Colonic mucosa (tissue), 4 donors: ENCODE data around the gene PMAIP1. TPM values are rescaled to one million over a fixed set of nuclear protein-coding genes. Genes with fewer than 3 reads are reported as not detected.

Experiments used
- DNase-seq: peaks from one replicate; pipeline ENCODE4 v3.0.0-alpha.2; 2020
- H3K27ac ChIP-seq: fragments of 200-600 bp; one replicate; pipeline ENCODE4 v1.8.0; 2021
- H3K27me3 ChIP-seq: fragments of 200-600 bp; one replicate; pipeline ENCODE4 v1.8.0; 2021
- H3K36me3 ChIP-seq: fragments of 200-600 bp; one replicate; pipeline ENCODE4 v1.8.0; 2021
- H3K4me1 ChIP-seq: fragments of 200-600 bp; one replicate; pipeline ENCODE4 v1.8.0; 2021; ENCODE audit warnings: mild to moderate bottlenecking
- H3K4me3 ChIP-seq: fragments of 200-600 bp; one replicate; pipeline ENCODE4 v1.8.0; 2021
- H3K9ac ChIP-seq, 2 donors: one replicate each; pipeline ENCODE4 v1.7.0; 2013; ENCODE audit warnings: control low read depth in 2 of 2, low read depth in 2 of 2, low read length in 2 of 2
- H3K9me3 ChIP-seq: fragments of 200-600 bp; one replicate; pipeline ENCODE4 v1.8.0; 2021
- CTCF ChIP-seq: fragments of 200-600 bp; IDR thresholded peaks from one replicate; pipeline ENCODE4 v1.8.0; 2022; ENCODE audit warnings: antibody characterized with exemption, mild to moderate bottlenecking
- intact Hi-C: fragments of 100-400 bp; cut with DNase I; formaldehyde crosslinking; loops from one replicate; pipeline ENCODE4 v1.14.1; 2022
- total RNA-seq, 2 donors: library from RNA; stranded (reverse); fragmentation: NEBNext Ultra II Directional in 1 of 2; extraction: Animal tissue kit (Norgen Biotek cat#: 25700) in 1 of 2; gene quantifications; one replicate each; pipeline ENCODE4 v1.2.1, GENCODE V29; 2021
- donor health status: healthy.
- donor health status: DM: no; HTN: no; CAD: no.
- donor health status: DM: no; HTN: no; CAD: no.

PMAIP1 gene
- total RNA-seq, 2 donors from 2014 or later: 4.3 to 4.9 TPM

GRCh38 chr18:59871711-59872362, 28.0 kb upstream of the PMAIP1 start:
- no peak overlapping the region for H3K27ac ChIP-seq
- DNase-seq: no peak
- no peak overlapping the region for H3K9ac ChIP-seq
- H3K9me3 ChIP-seq: no peaks in the 10 kb centered on the region
- H3K27me3 ChIP-seq: no peaks in the 10 kb centered on the region
- H3K4me3 ChIP-seq: no peak overlapping the region
- H3K36me3 ChIP-seq: no peaks in the 10 kb centered on the region
- TF ChIP-seq CTCF: no peak
- intact Hi-C loops: no loop called here
- H3K4me1 ChIP-seq: no peaks in the 10 kb centered on the region

GRCh38 chr18:59873641-59874040, 26.2 kb upstream of the PMAIP1 start:
- no peaks in the 10 kb centered on the region for H3K36me3 ChIP-seq
- DNase-seq: no peak
- no peaks in the 10 kb centered on the region for H3K4me1 ChIP-seq
- intact Hi-C loops: no loop called here
- H3K4me3 ChIP-seq: no peak overlapping the region
- H3K27ac ChIP-seq: no peak overlapping the region
- no peak for TF ChIP-seq CTCF
- H3K9ac ChIP-seq: no peak overlapping the region
- no peaks in the 10 kb centered on the region for H3K9me3 ChIP-seq
- no peaks in the 10 kb centered on the region for H3K27me3 ChIP-seq

GRCh38 chr18:59874166-59874565, 25.6 kb upstream of the PMAIP1 start:
- intact Hi-C loops: no loop called here
- Histone ChIP-seq H3K4me1 (no peaks in the 10 kb centered on the region), H3K4me3 (no peak overlapping the region), H3K36me3 (no peaks in the 10 kb centered on the region), H3K27me3 (no peaks in the 10 kb centered on the region), H3K9me3 (no peaks in the 10 kb centered on the region), H3K9ac (no peak overlapping the region), H3K27ac (no peak overlapping the region)
- no peak for DNase-seq
- no peak for TF ChIP-seq CTCF

- intact Hi-C loops: no loop called here
- no peaks in the 10 kb centered on the region for H3K27me3 ChIP-seq
- no peak overlapping the region for H3K4me3 ChIP-seq
- no peak overlapping the region for H3K27ac ChIP-seq
- H3K9ac ChIP-seq: no peak overlapping the region
- H3K36me3 ChIP-seq: no peaks in the 10 kb centered on the region
- TF ChIP-seq CTCF: no peak
- DNase-seq: no peak
- no peaks in the 10 kb centered on the region for H3K4me1 ChIP-seq
- no peaks in the 10 kb centered on the region for H3K9me3 ChIP-seq
Measured at GRCh38 chr18:59876310-59876626, 23.5 kb upstream of the PMAIP1 start.

- DNase-seq: no peak
- no peaks in the 10 kb centered on the region for H3K9me3 ChIP-seq
- TF ChIP-seq CTCF: no peak
Measured at GRCh38 chr18:59877361-59877760, 22.4 kb upstream of the PMAIP1 start.

GRCh38 chr18:59878644-59879043, 21.2 kb upstream of the PMAIP1 start:
- no peak for TF ChIP-seq CTCF
- no peak overlapping the region for H3K27ac ChIP-seq
- no peak overlapping the region for H3K9ac ChIP-seq
- no peak for DNase-seq
- no peaks in the 10 kb centered on the region for H3K36me3 ChIP-seq
- H3K4me1 ChIP-seq: no peaks in the 10 kb centered on the region
- intact Hi-C loops: no loop called here
- no peaks in the 10 kb centered on the region for H3K27me3 ChIP-seq
- H3K4me3 ChIP-seq: no peak overlapping the region
- no peaks in the 10 kb centered on the region for H3K9me3 ChIP-seq

More at GRCh38 chr18:59877361-59877760, 22.4 kb upstream of the PMAIP1 start:
- Histone ChIP-seq H3K27ac (no peak overlapping the region), H3K36me3 (no peaks in the 10 kb centered on the region), H3K9ac (no peak overlapping the region), H3K4me3 (no peak overlapping the region), H3K4me1 (no peaks in the 10 kb centered on the region), H3K27me3 (no peaks in the 10 kb centered on the region)
- intact Hi-C loops: no loop called here
